Loucy (cell line): Measurements from ENCODE around the gene SUFU.

Experiments used
- H2AFZ ChIP-seq: fragments of 200-600 bp; sonication (generic); 2 replicates; pipeline ENCODE4 v1.6.0; 2016; ENCODE audit warnings: antibody characterized with exemption, mild to moderate bottlenecking, low read length, moderate library complexity
- H3F3A ChIP-seq: fragments of 200-600 bp; 2 replicates; pipeline ENCODE4 v1.6.0; 2016; ENCODE audit warnings: antibody characterized with exemption, low read depth, mild to moderate bottlenecking
- H3K27me3 ChIP-seq: fragments of 200-600 bp; sonication (generic); 2 replicates; pipeline ENCODE4 v1.6.1; 2014; ENCODE audit warnings: low read length, mild to moderate bottlenecking; ENCODE audit not compliant: insufficient read depth, poor library complexity, severe bottlenecking
- H3K36me3 ChIP-seq: fragments of 200-600 bp; sonication (generic); 2 replicates; pipeline ENCODE4 v1.6.1; 2016; ENCODE audit warnings: low read length; ENCODE audit not compliant: insufficient read depth
- H3K4me1 ChIP-seq: fragments of 200-600 bp; sonication (generic); 2 replicates; pipeline ENCODE4 v1.5.1; 2014; ENCODE audit warnings: low read length, mild to moderate bottlenecking; ENCODE audit not compliant: insufficient read depth, poor library complexity, severe bottlenecking
- H3K4me2 ChIP-seq: fragments of 200-600 bp; sonication (generic); 2 replicates; pipeline ENCODE4 v1.6.0; 2014; ENCODE audit warnings: antibody characterized with exemption, low read length, low read depth, mild to moderate bottlenecking; ENCODE audit not compliant: poor library complexity, severe bottlenecking
- H3K4me3 ChIP-seq: fragments of 200-600 bp; sonication (generic); 2 replicates; pipeline ENCODE4 v1.5.1; 2014; ENCODE audit warnings: low read length, mild to moderate bottlenecking, mixed read lengths; ENCODE audit not compliant: poor library complexity, severe bottlenecking
- H3K79me2 ChIP-seq: fragments of 200-600 bp; sonication (generic); 2 replicates; pipeline ENCODE4 v1.6.1; 2014; ENCODE audit warnings: low read length; ENCODE audit not compliant: insufficient read depth
- H3K9ac ChIP-seq: fragments of 200-600 bp; sonication (generic); 2 replicates; pipeline ENCODE4 v1.6.0; 2014; ENCODE audit warnings: mild to moderate bottlenecking, low read depth, low read length, moderate library complexity; ENCODE audit not compliant: poor library complexity, severe bottlenecking
- H3K9me2 ChIP-seq: fragments of 200-600 bp; sonication (generic); replicated peaks from 2 replicates; pipeline ENCODE4 v1.6.1; 2016; ENCODE audit warnings: low read depth, low read length, mixed read lengths
- H3K9me3 ChIP-seq: fragments of 200-600 bp; sonication (generic); 2 replicates; pipeline ENCODE4 v1.6.1; 2014; ENCODE audit warnings: mild to moderate bottlenecking, antibody characterized with exemption, low read length, low read depth; ENCODE audit not compliant: insufficient read depth
- H4K20me1 ChIP-seq: fragments of 200-600 bp; sonication (generic); 2 replicates; pipeline ENCODE4 v1.6.0; 2014; ENCODE audit warnings: antibody characterized with exemption, low read length, mild to moderate bottlenecking; ENCODE audit not compliant: insufficient read depth, poor library complexity, severe bottlenecking
- EZH2phosphoT487 ChIP-seq: fragments of 200-600 bp; IDR thresholded peaks from 2 replicates; pipeline ENCODE4 v1.6.1; 2018; ENCODE audit warnings: antibody characterized with exemption, mild to moderate bottlenecking, moderate library complexity, borderline replicate concordance
- TF ChIP-seq, protein P1 (sequence below): fragments of 200-600 bp; sonication (generic); conservative IDR thresholded peaks from 2 replicates; pipeline ENCODE4 v1.5.1; 2014; ENCODE audit warnings: mild to moderate bottlenecking, antibody characterized with exemption, low read length

Gene SUFU

DNA sequence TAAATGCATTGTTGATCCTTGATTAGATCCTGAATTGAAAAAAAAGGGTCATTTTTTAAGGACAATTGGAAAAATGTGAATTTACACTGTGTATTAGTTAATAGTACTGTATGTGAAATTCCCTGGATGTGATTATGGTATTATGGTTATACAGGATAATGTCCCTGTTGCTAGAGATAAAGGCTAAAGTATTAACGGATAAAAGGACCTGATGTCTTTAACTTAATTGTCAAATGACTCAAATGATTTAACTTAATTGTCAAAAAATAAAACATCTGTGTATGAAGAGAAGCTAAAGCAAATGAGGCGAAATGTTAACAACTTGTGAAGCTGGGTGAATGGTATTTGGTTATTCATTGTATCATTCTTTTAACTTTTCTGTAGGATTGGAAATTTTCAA, 48.8 kb downstream of the SUFU start:
- H3K4me2 ChIP-seq = no peak overlapping the region
- no peak overlapping the region for H2AFZ ChIP-seq
- no peak overlapping the region for H3K9ac ChIP-seq
- H3K27me3 ChIP-seq = no peaks in the 10 kb centered on the region
- no peaks in the 10 kb centered on the region for H4K20me1 ChIP-seq
- no peaks in the 10 kb centered on the region for H3K79me2 ChIP-seq
- H3K36me3 ChIP-seq = peaks cover 20% of the 10 kb centered on the region; the same call in 1 of the 2 replicates
- no peak overlapping the region for H3K4me3 ChIP-seq
- no peaks in the 10 kb centered on the region for H3K4me1 ChIP-seq
- H3F3A ChIP-seq = no peaks in the 10 kb centered on the region
- H3K9me2 ChIP-seq = no peaks in the 10 kb centered on the region
- no peaks in the 10 kb centered on the region for H3K9me3 ChIP-seq
- TF ChIP-seq, protein P1, sequence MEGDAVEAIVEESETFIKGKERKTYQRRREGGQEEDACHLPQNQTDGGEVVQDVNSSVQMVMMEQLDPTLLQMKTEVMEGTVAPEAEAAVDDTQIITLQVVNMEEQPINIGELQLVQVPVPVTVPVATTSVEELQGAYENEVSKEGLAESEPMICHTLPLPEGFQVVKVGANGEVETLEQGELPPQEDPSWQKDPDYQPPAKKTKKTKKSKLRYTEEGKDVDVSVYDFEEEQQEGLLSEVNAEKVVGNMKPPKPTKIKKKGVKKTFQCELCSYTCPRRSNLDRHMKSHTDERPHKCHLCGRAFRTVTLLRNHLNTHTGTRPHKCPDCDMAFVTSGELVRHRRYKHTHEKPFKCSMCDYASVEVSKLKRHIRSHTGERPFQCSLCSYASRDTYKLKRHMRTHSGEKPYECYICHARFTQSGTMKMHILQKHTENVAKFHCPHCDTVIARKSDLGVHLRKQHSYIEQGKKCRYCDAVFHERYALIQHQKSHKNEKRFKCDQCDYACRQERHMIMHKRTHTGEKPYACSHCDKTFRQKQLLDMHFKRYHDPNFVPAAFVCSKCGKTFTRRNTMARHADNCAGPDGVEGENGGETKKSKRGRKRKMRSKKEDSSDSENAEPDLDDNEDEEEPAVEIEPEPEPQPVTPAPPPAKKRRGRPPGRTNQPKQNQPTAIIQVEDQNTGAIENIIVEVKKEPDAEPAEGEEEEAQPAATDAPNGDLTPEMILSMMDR = no peak
- no peak for TF ChIP-seq EZH2phosphoT487

DNA sequence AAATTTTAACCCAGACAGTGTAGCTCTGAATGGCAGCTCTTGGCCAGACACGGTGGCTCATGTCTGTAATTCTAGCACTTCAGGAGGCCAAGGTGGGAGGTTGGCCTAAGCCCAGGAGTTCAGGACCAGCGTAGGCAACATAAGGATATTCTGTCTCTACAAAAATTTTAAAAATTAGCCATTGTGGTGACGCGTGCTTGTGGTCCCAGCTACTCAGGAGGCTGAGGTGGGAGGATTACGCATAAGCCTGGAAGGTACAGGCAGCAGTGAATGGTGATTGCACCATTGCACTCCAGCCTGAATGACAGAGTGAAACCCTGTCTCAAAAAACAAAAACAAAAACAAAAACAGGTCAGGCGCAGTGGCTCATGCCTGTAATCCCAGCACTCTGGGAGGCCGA, 50.0 kb downstream of the SUFU start:
- Histone ChIP-seq H3K9me2 (no peaks in the 10 kb centered on the region), H3K9me3 (no peaks in the 10 kb centered on the region), H4K20me1 (no peaks in the 10 kb centered on the region), H3K9ac (no peak overlapping the region), H2AFZ (no peak overlapping the region), H3K36me3 (peaks cover 20% of the 10 kb centered on the region; the same call in 1 of the 2 replicates), H3K4me3 (no peak overlapping the region), H3K4me1 (no peaks in the 10 kb centered on the region), H3K4me2 (no peak overlapping the region), H3F3A (no peaks in the 10 kb centered on the region), H3K27me3 (no peaks in the 10 kb centered on the region), H3K79me2 (no peaks in the 10 kb centered on the region)
- TF ChIP-seq, protein P1 = no peak
- no peak for TF ChIP-seq EZH2phosphoT487

DNA sequence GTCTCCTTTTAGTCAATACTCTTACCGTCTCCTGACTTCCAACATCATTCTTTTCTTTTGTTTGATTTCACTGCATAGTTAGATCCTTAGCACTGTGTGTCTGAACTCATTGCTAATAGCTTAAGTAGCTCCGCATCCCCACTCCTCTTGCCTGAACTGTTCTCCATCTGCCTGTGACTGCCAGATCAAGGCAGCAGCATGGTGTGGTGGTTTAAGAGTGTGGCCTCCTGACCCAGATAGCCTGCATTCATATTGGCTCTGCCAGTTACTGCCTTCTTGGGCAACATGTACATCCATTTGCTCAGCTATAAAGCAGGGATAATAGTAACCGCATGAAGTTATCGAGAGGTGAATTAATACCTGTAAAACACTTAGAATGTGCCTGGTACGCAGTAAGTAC, 50.8 kb downstream of the SUFU start:
- no peaks in the 10 kb centered on the region for H3K79me2 ChIP-seq
- H3K9me2 ChIP-seq = no peaks in the 10 kb centered on the region
- no peak overlapping the region for H3K4me3 ChIP-seq
- no peak overlapping the region for H3K9ac ChIP-seq
- no peak overlapping the region for H2AFZ ChIP-seq
- H3K27me3 ChIP-seq = no peaks in the 10 kb centered on the region
- H4K20me1 ChIP-seq = no peaks in the 10 kb centered on the region
- H3K4me2 ChIP-seq = no peak overlapping the region
- H3F3A ChIP-seq = no peaks in the 10 kb centered on the region
- TF ChIP-seq, protein P1 = no peak
- TF ChIP-seq EZH2phosphoT487 = no peak
- peaks cover 20% of the 10 kb centered on the region; the same call in 1 of the 2 replicates for H3K36me3 ChIP-seq
- no peaks in the 10 kb centered on the region for H3K9me3 ChIP-seq
- H3K4me1 ChIP-seq = no peaks in the 10 kb centered on the region
